H4 (cell line): Measurements from ENCODE around the gene DSP. TPM values are rescaled to one million over a fixed set of nuclear protein-coding genes. Genes with fewer than 3 reads are reported as not detected.

Source experiments
- DNase-seq: peaks from one replicate; pipeline ENCODE4 v3.0.0-alpha.2; 2015; ENCODE audit warnings: low spot score
- total RNA-seq: library from RNA; depleted of rRNA; stranded (reverse); fragments of >200 nt; shearing (Covaris generic); gene quantifications from 2 replicates; pipeline ENCODE4 v1.2.3, GENCODE V29; 2014

Gene DSP
- total RNA-seq, 1 experiment from 2014 or later: 0.02 TPM

DNA sequence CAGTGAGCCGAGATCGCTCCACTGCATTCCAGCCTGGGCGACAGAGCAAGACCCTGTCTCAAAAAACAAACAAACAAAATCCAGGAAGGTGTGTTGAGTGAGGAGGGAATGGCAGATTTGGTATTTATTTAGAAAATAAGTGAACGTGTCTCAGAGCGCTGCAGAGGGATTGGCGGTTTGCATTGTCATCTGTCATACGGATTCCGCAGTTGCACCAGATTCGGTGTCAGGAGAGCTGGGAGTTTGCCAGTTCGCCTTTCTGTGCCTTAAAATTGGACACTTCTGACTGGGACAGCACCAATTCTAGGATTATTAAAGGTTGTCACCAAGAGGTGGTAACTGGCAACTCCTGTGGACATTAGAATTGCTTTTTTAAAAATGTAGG, 49.4 kb downstream of the DSP start:
- DNase-seq: no peak

DNA sequence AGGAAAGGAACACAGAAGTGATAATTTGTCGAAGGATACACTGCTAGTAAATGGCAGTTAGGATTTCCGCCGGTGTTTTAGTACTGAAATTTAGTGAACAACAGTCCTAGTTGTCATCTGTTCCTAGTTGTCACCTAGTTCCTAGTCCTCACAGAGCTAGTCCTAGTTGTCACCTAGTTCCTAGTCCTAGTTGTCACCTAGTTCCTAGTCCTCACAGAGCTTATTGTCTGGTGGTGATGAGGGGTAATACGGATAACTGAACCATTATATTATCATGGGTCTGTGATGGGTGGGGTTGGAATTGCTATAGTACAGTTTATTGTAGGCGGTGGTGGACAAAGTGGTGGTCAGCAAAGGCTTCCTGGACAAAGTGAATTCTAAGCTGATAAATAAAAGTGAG, 50.3 kb downstream of the DSP start:
- no peak for DNase-seq

DNA sequence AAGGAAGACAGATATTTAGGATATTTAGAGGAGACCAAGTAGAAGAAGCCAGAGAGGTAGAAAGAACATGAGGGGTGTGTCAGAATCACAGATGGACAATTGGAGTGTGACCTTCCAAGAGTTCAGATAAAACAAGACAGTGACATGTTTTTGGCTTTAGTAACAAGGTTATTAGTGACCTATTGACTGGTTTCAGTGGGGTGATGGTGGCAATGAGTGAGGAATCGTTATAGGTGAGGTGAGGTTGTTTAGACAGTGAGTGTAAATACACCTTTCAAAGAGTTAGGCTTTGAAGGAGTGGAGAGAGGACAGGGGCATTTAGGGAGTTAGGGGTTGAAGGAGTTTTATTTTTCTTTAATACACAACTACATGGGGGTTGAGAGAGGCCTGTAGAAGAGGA, 51.8 kb downstream of the DSP start:
- no peak for DNase-seq

DNA sequence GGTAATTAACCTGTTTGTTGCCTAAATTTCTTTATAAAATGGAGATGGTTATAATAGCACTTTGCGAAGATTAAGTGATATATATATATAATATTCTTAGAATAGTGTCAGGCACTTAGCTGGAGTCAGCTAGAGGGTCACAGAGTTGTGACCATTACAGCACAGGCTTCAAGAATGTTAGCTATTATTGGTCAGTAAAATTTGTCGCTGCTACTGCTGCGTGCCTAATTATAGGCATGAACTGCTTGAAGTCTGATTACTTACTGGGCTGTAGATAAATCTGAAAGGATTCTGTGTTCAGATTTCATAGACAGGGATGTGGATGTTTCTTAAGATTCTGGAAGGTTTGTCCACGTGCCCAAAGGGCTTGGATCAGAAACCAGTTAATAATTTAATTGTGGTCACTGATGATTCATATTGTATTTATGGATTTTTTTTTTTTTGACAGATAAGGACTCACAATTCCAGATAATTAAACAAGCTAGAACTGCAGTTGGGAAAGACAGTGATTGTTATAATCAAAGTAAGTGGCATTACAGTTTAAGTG, 53.2 kb downstream of the DSP start:
- DNase-seq: no peak

DNA sequence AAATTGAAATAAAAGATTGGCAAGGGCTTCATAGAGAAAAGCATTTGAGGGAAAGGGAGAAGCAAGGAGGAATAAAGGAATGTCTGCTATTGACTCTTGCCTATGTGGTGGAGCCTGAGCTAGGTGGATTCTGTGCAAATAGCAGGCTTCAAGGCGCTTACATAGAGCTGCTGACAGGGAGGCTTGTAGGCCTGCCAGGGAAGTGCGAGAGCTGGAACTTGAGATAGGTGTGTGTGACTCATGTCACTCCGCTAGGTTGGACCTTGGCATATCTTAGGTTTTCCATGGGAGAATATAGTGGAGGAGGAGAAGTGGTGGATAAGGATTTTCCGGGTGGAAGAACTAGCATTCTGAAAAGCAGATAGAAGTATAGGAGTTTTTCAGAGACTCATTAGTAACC, 62.5 kb downstream of the DSP start:
- DNase-seq: no peak

DNA sequence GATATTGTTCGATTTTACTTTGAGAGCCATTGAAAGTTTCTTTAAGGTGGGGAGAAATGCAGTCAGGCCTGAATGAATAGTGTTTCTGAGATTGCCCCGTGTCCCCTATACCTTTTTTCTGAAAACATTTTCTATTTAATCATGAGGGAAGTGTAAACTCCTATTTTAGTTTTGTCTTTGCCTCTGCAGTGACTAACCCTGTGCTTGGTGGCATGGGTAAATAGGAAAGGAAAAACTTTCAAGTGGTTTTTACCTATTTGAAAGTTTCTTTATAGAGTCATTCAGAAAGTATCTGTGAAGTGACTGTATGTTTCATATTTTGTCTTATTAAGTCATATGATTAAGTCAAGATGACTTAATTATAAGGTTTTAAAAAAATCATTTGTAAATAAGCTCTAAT, 63.0 kb downstream of the DSP start:
- no peak for DNase-seq

DNA sequence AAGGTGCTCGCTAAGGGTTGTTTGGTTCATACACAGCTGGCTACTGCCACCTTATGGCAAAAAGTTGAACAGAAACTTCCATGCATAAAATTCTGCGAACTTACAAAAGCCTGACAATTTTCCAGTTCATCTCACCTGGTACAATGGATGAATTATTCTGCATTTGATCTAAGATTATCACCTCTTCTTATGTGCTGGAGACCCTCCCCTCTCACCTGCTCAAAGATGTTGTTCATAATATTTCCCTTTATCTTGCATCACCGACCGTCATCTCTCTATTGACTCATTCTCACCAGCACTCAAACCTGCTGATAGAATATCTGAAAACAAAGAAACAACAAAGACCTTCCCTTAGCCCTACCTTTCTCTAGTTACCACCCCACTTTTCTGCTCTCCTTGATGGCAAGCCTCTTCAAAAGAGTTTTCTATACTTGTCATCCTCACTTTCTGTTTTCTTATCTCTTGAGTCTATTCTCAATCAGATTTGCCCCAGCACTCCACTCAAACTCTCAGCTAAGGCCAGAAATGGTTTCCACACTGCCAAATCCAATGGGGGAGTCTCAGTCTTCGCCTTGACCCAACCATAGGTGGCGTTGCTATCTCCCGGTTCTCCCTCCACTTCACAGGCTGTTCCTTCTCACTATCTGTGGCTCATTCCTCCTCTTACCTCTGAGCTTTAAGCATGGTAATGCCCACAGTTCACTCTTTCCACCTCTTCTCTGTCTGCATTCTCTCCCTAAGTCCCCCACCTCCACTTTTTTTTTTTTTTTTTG, 74.3 kb downstream of the DSP start:
- DNase-seq: peak; percentile 44

DNA sequence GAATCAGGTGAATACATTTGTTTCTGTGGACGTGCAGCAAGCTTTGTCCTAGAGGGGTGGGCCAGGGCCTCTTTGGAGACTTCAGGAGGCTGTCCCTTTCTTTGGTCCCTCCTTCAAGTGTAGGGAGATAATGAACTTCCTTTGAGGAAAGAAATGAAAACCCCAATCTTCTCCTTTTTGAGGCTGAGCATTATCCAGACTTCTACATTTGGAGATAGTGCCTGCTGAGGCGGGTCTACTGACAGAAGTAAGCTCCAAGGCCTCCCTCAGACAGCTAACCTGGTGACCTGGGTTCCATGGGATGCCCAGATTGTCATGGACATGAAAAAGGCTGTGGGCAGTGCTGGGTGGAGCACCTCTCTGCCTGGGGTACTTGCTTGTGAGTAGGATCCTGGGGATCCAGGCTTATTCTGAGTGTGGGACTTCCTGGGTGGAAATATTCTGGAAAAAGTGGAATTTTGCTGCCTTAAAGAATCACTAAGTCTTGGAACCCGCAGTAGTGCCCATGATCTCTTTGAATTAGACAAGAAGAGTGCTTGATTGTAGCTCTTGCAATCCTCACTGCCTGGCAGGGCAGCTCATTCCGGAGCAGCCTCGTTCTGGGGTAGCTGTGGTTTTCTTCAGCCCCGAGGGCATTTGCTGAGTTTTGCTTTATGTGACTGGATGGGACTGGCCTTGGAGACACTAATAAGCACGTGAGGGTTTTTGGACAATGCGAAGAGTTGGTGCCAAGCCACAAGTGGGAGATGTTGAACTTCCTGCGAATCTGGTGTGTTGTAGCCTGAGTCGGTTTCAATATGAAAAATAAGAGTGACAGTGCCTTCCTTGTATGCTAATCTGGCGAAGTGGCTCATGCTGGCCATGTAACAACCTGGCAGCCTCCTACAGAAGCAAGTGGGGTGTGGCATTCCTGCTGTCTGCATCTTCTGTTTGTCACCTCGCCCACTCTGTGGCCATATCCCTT, 76.6 kb downstream of the DSP start:
- peak; percentile 72 for DNase-seq

DNA sequence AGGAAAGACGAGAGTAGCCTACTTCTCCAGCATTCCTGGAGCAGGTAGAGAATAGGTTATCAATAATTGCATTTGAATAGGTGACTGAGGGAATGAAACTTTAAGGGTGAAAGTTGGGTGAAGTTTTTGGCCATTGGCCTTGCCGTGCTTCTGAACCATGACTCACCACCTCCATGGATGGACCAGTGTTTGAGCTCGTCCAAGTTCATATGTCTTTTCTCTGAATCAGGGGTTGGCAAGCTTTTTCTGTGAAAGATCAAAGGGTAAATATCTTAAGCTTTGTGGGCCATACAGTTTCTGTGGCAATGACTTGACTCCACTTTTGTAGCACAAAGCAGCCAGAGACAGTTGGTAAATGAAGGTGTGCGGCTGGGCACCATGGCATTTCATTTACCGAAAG, 80.3 kb downstream of the DSP start:
- DNase-seq: no peak

DNA sequence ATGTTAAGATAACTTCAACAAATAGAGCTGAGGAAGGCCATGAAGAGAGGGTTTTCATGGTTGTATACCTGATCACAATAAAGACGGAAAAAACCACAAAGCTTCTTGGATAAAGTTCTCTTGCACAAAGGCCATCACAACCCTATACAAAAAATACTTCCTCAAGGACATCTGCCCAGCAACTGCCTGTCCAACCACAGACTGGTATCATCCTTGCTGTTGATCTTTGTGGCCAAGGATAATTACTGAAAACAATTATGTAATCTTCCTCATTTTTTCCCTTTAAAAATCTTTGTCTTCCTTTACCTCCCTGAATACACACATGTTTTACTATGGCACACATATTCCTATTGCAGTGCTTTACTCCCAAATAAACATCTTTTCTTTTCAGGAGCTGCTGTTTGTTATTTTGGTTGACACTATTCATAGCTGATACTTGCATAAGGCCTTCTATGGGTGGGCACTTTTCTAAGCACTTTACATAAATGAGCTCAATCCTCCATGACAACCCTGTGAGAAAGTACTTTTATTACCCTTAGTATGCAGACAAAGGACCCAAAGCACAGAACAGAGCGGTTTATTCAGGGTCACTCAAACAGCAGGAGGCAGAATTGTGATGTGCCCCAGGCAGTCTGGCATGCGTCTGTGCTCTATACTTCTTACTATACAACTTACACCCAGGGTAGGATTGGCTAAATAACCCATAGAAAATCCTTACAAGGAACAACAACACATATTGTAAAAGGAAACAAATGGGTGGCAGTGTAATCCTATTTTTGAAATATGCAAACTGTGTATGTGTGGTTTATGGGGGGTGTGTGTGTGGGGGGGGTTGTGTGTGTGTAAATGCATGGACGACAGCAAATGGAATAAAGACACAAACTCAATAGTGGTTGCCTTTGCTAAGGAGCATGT, 83.6 kb downstream of the DSP start:
- DNase-seq: no peak

DNA sequence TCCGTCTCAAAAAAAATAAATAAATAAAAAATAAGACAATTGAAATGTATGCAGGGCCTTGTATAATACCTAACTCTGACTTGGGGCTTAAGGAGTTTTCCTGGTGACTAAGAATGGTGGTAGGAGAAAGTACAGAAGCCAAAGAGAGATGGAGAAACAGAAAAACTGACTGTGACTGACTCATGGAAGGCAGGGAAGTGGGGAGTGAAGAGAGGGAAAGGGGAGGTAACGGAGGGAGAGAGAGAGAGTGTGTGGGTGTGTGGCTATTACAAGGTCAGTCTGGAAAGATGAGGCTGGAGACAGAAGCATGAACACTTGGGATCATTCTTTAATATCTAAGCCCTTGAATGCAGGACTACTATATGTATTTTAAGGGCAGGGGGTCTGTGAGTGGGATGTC, 87.0 kb downstream of the DSP start:
- DNase-seq: no peak

DNA sequence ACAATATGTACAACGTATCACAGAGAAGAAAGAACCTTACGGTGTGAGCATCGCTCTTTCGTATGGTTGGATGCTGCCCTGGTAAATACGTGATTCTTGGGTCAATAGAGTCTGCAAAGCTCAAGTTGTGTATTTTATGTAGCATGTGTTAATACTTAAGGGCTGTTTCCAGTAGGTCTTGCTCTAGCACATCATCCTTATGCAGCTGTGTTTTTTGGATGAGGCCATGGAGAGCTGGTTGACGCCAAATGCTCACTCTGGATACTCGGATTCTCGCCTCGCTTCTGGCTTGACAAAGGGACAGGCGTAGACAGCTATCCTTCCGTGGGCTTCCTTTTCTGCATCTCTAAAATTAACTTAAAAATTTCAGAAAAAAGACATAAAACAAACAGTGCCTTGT, 87.4 kb downstream of the DSP start:
- DNase-seq: no peak

DNA sequence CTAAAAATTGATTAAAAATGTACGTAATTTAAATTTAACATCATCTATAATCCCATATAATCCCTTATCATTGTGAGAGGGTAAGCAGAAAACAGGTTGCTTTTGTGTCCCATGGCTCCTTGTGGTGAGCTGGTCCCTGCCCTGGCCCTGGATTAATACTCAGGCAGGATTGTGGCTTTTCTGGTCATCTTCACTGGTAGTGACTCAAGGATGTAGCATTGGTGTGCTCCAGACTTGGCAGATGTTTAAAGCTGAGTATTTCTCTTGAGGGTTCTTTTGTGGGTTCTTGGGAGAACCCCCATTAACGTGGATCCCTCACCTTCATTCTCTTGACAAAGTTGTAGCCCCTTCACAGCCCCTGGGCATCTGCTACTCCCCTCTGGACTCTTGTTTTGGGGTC, 87.8 kb downstream of the DSP start:
- no peak for DNase-seq

DNA sequence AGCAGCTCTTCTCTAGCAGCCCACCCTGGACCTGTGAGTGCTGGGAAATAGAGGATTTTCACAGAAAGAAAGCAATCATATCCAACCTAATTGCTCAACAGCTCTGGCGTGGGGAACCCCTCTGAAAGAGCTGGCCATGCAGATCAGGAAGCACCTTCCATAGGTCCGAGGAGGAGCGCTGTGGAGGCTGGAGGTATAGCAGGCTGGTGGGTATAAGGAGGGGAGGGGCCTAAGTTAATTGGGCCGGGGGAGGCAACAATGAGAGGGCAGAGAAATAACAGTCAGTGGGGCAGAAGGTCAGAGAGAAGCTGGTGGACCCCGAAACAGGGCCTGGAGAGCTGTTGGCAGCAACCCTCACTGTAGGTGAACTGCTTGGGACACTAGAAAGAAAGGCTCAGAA, 89.3 kb downstream of the DSP start:
- no peak for DNase-seq

DNA sequence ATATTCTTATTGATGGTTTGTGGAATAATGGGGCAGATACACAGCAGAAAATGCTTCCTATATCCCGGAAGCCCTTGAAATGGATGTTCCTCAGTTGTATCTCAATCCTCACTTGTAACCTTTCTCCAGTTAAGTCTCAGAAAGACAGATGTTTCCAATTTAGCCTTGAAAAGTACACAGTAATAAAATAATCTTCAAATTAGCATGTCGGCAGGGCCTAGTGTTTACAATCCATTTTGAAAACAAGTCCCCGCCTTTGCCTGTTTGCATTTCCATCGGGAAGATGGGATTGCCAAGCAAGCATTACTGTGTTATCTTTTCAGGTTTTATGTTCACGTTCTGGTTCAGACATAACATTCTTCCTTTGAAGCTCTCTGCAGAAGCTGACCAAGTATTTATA, 90.0 kb downstream of the DSP start:
- DNase-seq: no peak

DNA sequence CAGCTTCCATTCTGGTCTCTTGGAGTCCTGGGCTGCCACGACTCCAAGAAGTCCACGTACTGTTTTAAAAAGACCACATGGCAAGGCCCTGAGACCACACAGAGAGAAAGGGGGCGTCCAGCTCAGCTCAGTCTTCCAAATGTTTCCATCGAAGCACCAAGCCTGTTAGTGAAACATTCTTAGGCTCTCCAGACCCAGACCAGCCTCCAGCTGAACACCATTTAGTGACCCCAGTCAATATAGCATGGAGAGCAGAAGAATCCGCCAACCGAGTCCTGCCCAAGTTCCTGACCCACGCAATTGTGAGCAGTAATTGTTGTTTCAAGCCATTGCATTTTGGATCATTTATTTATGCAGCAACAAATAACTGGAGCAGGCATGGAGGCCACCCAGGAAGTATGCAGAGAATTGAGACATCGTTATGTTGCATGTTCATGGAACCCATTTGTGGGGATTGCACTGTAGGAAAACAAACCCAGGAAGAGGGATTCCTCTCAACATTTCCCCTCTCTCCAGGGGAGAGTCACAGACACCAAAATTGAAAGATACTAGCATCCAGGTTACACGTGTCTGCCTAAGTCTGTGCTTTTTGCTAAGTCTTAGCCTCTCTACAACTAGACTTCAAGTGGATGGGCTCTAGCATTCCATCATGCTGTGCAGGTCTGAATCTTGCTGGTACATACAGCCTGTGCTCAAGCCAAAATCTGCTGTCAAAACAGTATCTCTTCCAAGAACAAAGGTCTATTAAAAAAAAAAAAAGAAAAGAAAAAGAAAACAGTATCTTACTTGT, 91.2 kb downstream of the DSP start:
- no peak for DNase-seq

DNA sequence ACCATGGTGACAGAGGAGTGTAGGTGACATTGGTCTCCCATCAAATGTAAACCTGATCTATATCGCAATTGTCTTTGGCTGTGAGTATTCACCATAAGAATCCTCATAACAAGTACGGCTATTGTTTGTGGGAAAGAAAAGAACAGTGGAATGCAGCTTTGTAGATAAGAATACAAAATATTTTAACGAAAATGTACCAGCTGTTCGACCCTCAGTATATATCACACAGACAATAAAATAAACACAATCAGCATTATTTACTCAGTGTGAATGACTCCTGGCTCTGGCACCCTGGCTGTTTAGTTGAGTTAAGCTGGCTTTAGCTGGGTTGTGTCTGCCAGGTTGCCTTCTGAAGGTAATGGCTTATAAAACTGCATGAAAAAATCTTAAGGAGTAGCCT, 91.9 kb downstream of the DSP start:
- DNase-seq: peak; percentile 62

DNA sequence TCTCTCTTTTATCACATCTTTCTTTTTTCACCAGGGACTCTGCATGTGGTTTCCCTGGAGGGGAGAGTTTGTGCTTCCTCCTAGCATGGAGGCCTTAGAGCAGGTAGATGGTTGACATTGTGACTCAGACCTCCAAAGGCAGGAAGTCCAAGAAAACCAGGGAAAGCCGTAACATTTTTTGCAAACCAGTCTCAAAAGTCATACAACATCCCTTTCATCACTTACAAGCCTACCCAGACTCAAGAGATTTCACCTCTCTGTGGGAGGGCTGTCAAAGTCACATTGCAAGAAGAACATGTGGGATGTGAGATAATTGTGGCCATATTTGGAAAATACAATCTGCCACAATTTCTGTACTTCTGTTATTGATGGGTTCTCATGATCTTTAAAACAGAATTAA, 94.7 kb downstream of the DSP start:
- no peak for DNase-seq
